Osteoblast (primary cell): ENCODE measurements around the gene STXBP2. TPM values are rescaled to one million over a fixed set of nuclear protein-coding genes. Genes with fewer than 3 reads are reported as not detected.

Experiments used
- DNase-seq: peaks from one replicate; pipeline ENCODE4 v3.0.0; 2011; ENCODE audit warnings: low spot score, mixed read lengths; ENCODE audit not compliant: insufficient read length; ENCODE audit errors: missing footprints
- H2AFZ ChIP-seq: 2 replicates; pipeline ENCODE4 v1.6.0; 2011; ENCODE audit warnings: mild to moderate bottlenecking, low read length
- H3K27ac ChIP-seq: 2 replicates; pipeline ENCODE4 v1.5.1; 2011; ENCODE audit warnings: mild to moderate bottlenecking, low read depth, low read length, moderate library complexity
- H3K27me3 ChIP-seq: 2 replicates; pipeline ENCODE4 v1.6.0; 2012; ENCODE audit warnings: mild to moderate bottlenecking, control low read depth, inconsistent platforms, low read length, moderate library complexity; ENCODE audit not compliant: insufficient read depth
- H3K36me3 ChIP-seq: 2 replicates; pipeline ENCODE4 v1.5.1; 2011; ENCODE audit warnings: mild to moderate bottlenecking, low read length, control low read depth, moderate library complexity; ENCODE audit not compliant: insufficient read depth
- H3K4me1 ChIP-seq: 2 replicates; pipeline ENCODE4 v1.5.1; 2011; ENCODE audit warnings: mild to moderate bottlenecking, low read length, control low read depth, moderate library complexity; ENCODE audit not compliant: insufficient read depth
- H3K4me2 ChIP-seq: 2 replicates; pipeline ENCODE4 v1.6.0; 2011; ENCODE audit warnings: mild to moderate bottlenecking, low read length; ENCODE audit not compliant: insufficient read depth
- H3K4me3 ChIP-seq: fragments of 200-600 bp; sonication (generic); 3 replicates; pipeline ENCODE4 v1.5.1; 2012; ENCODE audit warnings: mild to moderate bottlenecking, low read length, inconsistent platforms; ENCODE audit not compliant: insufficient read depth
- H3K79me2 ChIP-seq: 2 replicates; pipeline ENCODE4 v1.6.0; 2012; ENCODE audit warnings: mild to moderate bottlenecking, low read length, control low read depth, inconsistent platforms; ENCODE audit not compliant: insufficient read depth
- H3K9me3 ChIP-seq: 2 replicates; pipeline ENCODE4 v1.5.1; 2011; ENCODE audit warnings: low read depth, low read length, control low read depth
- H4K20me1 ChIP-seq: 2 replicates; pipeline ENCODE4 v1.6.0; 2012; ENCODE audit warnings: mild to moderate bottlenecking, low read length, control low read depth; ENCODE audit not compliant: insufficient read depth
- CTCF ChIP-seq: IDR thresholded peaks from 2 replicates; pipeline ENCODE4 v1.5.1; 2011; ENCODE audit warnings: mild to moderate bottlenecking, low read depth, low read length, moderate library complexity; ENCODE audit errors: extremely low read depth
- total RNA-seq: library from RNA; depleted of rRNA; stranded (reverse); fragments of >200 nt; gene quantifications from 2 replicates; pipeline ENCODE4 v1.2.3, GENCODE V29; 2012

Gene STXBP2
- total RNA-seq, 1 donor = 3.3 TPM

- H3K4me3 ChIP-seq = no peak overlapping the region
- no peaks in the 10 kb centered on the region for H3K9me3 ChIP-seq
- no peak for TF ChIP-seq CTCF
- no peaks in the 10 kb centered on the region for H3K4me1 ChIP-seq
- H2AFZ ChIP-seq = no peak overlapping the region
- no peaks in the 10 kb centered on the region for H3K79me2 ChIP-seq
- no peak overlapping the region for H3K4me2 ChIP-seq
- H4K20me1 ChIP-seq = no peaks in the 10 kb centered on the region
- H3K27ac ChIP-seq = no peak overlapping the region
- H3K27me3 ChIP-seq = peaks cover 21% of the 10 kb centered on the region
- no peaks in the 10 kb centered on the region for H3K36me3 ChIP-seq
- DNase-seq = peak; percentile 64
Measured at GRCh38 chr19:7596211-7596937, 40.5 kb upstream of the STXBP2 start.

GRCh38 chr19:7597689-7598088 is 39.2 kb upstream of the STXBP2 start:
- no peak overlapping the region for H2AFZ ChIP-seq
- no peak overlapping the region for H3K4me3 ChIP-seq
- peak; percentile 80 for DNase-seq
- peaks cover 21% of the 10 kb centered on the region for H3K27me3 ChIP-seq
- H3K36me3 ChIP-seq = no peaks in the 10 kb centered on the region
- H3K9me3 ChIP-seq = no peaks in the 10 kb centered on the region
- no peaks in the 10 kb centered on the region for H3K4me1 ChIP-seq
- no peaks in the 10 kb centered on the region for H4K20me1 ChIP-seq
- no peak overlapping the region for H3K4me2 ChIP-seq
- H3K27ac ChIP-seq = no peak overlapping the region
- H3K79me2 ChIP-seq = no peaks in the 10 kb centered on the region
- TF ChIP-seq CTCF = no peak

- Histone ChIP-seq H3K4me3 (no peak overlapping the region), H4K20me1 (no peaks in the 10 kb centered on the region), H3K4me2 (no peak overlapping the region), H2AFZ (no peak overlapping the region), H3K27ac (no peak overlapping the region), H3K27me3 (peaks cover 21% of the 10 kb centered on the region), H3K36me3 (no peaks in the 10 kb centered on the region), H3K79me2 (no peaks in the 10 kb centered on the region), H3K4me1 (no peaks in the 10 kb centered on the region), H3K9me3 (no peaks in the 10 kb centered on the region)
- peak; percentile 57 for DNase-seq
- TF ChIP-seq CTCF = no peak
Measured at GRCh38 chr19:7598180-7598579, 38.7 kb upstream of the STXBP2 start.

GRCh38 chr19:7600721-7601120 is 36.2 kb upstream of the STXBP2 start:
- no peaks in the 10 kb centered on the region for H3K36me3 ChIP-seq
- H2AFZ ChIP-seq = no peak overlapping the region
- peaks cover 13% of the 10 kb centered on the region for H3K27me3 ChIP-seq
- peak; percentile 69 for DNase-seq
- no peak overlapping the region for H3K4me3 ChIP-seq
- H4K20me1 ChIP-seq = no peaks in the 10 kb centered on the region
- no peak for TF ChIP-seq CTCF
- H3K9me3 ChIP-seq = no peaks in the 10 kb centered on the region
- H3K79me2 ChIP-seq = no peaks in the 10 kb centered on the region
- no peaks in the 10 kb centered on the region for H3K4me1 ChIP-seq
- no peak overlapping the region for H3K4me2 ChIP-seq
- H3K27ac ChIP-seq = no peak overlapping the region
